Chondrocyte (in vitro differentiated cells): Measurements from ENCODE around the gene CDR2. TPM values are rescaled to one million over a fixed set of nuclear protein-coding genes. Genes with fewer than 3 reads are reported as not detected.

Experiments used
- DNase-seq: peaks from one replicate; pipeline ENCODE4 v3.0.0; 2021; ENCODE audit warnings: mixed read lengths, low spot score
- H3K27ac Mint-ChIP-seq: one replicate; pipeline ENCODE4 v1.8.0; 2021; ENCODE audit warnings: mild to moderate bottlenecking, moderate library complexity, mixed read lengths; ENCODE audit not compliant: unreplicated experiment
- H3K27me3 Mint-ChIP-seq: 2 replicates; pipeline ENCODE4 v1.8.0; 2021; ENCODE audit warnings: low read depth, mixed read lengths
- H3K36me3 Mint-ChIP-seq: 2 replicates; pipeline ENCODE4 v1.8.0; 2021; ENCODE audit warnings: low read depth, mixed read lengths
- H3K4me1 Mint-ChIP-seq: 2 replicates; pipeline ENCODE4 v1.8.0; 2021; ENCODE audit warnings: low read depth, mild to moderate bottlenecking, mixed read lengths
- H3K4me3 Mint-ChIP-seq: one replicate; pipeline ENCODE4 v1.8.0; 2021; ENCODE audit warnings: mild to moderate bottlenecking, moderate library complexity, mixed read lengths; ENCODE audit not compliant: unreplicated experiment
- H3K9me3 Mint-ChIP-seq: 2 replicates; pipeline ENCODE4 v1.8.0; 2021; ENCODE audit warnings: low read depth, mixed read lengths
- CTCF ChIP-seq: fragments of 200-600 bp; sonication (generic); IDR thresholded peaks from 2 replicates; pipeline ENCODE4 v1.5.0; 2021; ENCODE audit warnings: antibody characterized with exemption, mild to moderate bottlenecking, moderate library complexity
- total RNA-seq: library from RNA; stranded (reverse); gene quantifications from 3 replicates; pipeline ENCODE4 v1.2.1, GENCODE V29; 2021

Gene CDR2
- total RNA-seq, 1 donor from 2014 or later, result 46.1 TPM

GRCh38 chr16:22380529-22380928 is 6.1 kb upstream of the CDR2 start:
- no peak for TF ChIP-seq CTCF
- Mint-ChIP-seq H3K27ac (no peak overlapping the region), H3K36me3 (no peaks in the 10 kb centered on the region), H3K4me3 (no peak overlapping the region), H3K9me3 (no peaks in the 10 kb centered on the region), H3K4me1 (peaks cover 4% of the 10 kb centered on the region), H3K27me3 (no peaks in the 10 kb centered on the region)
- DNase-seq, result no peak

GRCh38 chr16:22379656-22380055 is 5.2 kb upstream of the CDR2 start:
- Mint-ChIP-seq H3K4me3 (no peak overlapping the region), H3K27me3 (no peaks in the 10 kb centered on the region), H3K36me3 (no peaks in the 10 kb centered on the region), H3K27ac (no peak overlapping the region), H3K9me3 (no peaks in the 10 kb centered on the region), H3K4me1 (peaks cover 10% of the 10 kb centered on the region)
- no peak for TF ChIP-seq CTCF
- DNase-seq, result no peak

- H3K36me3 Mint-ChIP-seq, result peaks cover 2% of the 10 kb centered on the region
- H3K4me3 Mint-ChIP-seq, result no peak overlapping the region
- DNase-seq, result no peak
- TF ChIP-seq CTCF, result no peak
- H3K27ac Mint-ChIP-seq, result no peak overlapping the region
- H3K27me3 Mint-ChIP-seq, result no peaks in the 10 kb centered on the region
- H3K9me3 Mint-ChIP-seq, result no peaks in the 10 kb centered on the region
- peaks cover 36% of the 10 kb centered on the region for H3K4me1 Mint-ChIP-seq
Observed at GRCh38 chr16:22375963-22376640, 1.7 kb upstream of the CDR2 start.

GRCh38 chr16:22375117-22375962 is 921 bp upstream of the CDR2 start:
- peaks cover 41% of the 10 kb centered on the region for H3K4me1 Mint-ChIP-seq
- H3K9me3 Mint-ChIP-seq, result no peaks in the 10 kb centered on the region
- no peak for TF ChIP-seq CTCF
- peaks cover 2% of the 10 kb centered on the region for H3K36me3 Mint-ChIP-seq
- no peak for DNase-seq
- H3K27me3 Mint-ChIP-seq, result no peaks in the 10 kb centered on the region
- peak overlapping the region; percentile 96 for H3K4me3 Mint-ChIP-seq
- H3K27ac Mint-ChIP-seq, result peak overlapping the region; percentile 93

GRCh38 chr16:22373662-22374310 is 633 bp downstream of the CDR2 start:
- Mint-ChIP-seq H3K4me1 (peaks cover 55% of the 10 kb centered on the region), H3K4me3 (peak overlapping the region; percentile 96), H3K36me3 (peaks cover 2% of the 10 kb centered on the region), H3K27me3 (no peaks in the 10 kb centered on the region), H3K9me3 (no peaks in the 10 kb centered on the region), H3K27ac (peak overlapping the region; percentile 94)
- no peak for DNase-seq
- no peak for TF ChIP-seq CTCF
